ENCODE measurements around the gene IPCEF1.

IPCEF1 gene

DNA sequence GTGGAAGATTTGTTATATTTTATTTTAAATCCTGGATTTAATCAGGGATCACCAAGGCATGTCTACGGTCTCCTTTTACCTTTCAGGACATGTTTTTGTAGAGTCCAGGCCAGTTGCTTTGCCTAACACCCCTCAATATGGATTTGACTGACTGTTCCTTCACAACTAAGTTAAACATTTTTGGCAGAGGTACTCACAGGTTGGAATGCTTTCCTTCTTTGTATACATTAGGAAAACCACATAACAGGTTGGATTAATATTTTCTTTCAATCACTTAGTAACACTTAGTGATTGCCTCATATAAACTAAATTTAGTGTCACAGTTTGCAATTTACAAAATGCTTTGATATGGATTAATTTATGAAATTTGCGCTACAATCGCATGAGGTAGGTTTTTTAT, 64.5 kb downstream of the IPCEF1 start:
- no peak for DNase-seq

DNA sequence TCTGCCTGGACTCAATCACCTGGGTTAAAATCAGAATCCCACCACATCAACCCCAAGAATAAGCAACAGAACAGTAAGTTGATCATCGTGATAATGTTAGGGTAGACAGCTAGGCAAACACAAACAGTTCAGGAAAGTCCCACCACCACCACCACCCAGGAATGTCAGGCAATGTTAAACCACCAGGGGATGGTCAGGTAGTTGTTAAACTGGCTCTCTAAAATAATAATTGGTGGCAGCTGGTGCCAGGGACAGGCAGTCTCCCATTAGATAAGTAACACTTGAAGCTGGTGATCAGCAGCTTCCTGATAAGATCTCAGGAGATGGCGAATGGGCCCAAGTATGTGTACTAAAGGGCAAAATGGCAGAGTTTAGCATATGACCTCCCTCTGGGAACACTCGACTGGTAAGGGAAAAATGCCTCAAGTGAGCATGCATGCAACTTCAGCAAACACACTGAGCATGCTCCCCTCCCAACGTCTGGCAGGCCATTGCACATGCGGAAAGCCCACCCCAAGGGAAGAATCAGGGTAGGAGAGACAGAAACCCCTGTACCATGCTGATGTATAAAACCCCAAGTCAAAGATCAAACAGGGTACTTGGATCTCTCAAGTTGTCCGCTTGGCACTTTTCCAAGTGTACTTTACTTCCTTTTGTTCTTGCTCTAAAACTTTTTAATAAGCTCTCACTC, 66.6 kb downstream of the IPCEF1 start:
- no peak for DNase-seq

DNA sequence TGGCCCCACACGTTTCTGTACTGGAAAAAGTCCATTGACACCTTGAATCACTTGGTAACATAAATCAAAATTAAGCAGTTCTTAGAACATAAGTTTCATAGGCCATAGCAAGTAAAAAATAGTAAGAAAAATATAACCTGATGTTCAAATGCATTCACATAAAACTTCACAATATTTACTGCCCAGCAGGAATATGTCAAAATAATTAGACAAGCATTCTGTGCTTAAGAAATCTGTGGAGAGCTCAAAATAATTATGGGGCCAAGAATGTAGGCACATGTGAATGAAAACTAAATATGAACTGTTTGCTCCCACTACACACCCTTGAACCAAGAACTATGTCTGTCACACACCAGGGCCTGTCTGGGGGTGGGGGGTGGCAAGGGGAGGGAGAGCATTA, 70.8 kb downstream of the IPCEF1 start:
- DNase-seq: no peak

- no peak for DNase-seq
These were observed 72.2 kb downstream of the IPCEF1 start for GRCh38 chr6:154284313-154284853.

DNA sequence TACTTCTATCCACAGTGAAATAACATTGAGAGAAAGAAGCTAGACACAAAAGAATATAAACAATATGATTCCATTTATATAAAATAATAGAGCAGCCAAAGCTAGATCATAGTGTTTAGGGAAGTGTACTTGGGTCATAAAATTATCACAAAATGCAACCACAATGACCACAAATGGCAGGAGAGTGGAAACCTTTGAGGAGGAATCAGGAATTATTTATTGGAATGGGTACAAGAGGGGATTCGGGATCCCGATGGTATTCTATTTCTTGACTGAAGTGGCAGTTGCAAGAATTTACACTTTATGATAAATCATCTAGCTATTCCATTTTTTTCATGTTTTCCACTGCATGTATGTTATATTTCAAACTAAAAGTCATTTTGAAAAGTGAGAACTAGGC, 76.1 kb downstream of the IPCEF1 start:
- DNase-seq: no peak

- no peak for DNase-seq
These were observed 79.0 kb downstream of the IPCEF1 start for GRCh38 chr6:154277629-154278017.

GRCh38 chr6:154276810-154277628, 79.6 kb downstream of the IPCEF1 start:
- peak; percentile 21 for DNase-seq

DNA sequence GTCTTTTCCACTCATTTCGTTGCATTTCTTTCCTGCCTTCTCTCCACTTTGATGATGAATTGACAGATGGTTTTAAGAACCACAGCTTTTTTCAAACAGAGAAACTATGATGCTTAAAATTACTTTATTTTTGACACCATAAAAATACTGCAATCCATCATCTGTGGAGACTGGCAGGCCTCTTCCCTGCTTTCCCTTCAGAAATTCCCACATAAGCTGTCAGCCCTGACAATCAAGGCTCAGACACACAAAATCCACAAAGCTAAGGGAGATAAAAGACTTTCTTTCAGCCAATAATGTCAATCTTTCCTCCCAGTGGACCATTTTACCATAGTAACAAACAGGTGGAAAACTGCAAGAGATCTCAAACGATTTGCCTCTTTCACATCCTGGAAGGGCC, 82.4 kb downstream of the IPCEF1 start:
- DNase-seq: no peak

GRCh38 chr6:154268486-154268885, 88.1 kb downstream of the IPCEF1 start:
- no peak for DNase-seq

DNA sequence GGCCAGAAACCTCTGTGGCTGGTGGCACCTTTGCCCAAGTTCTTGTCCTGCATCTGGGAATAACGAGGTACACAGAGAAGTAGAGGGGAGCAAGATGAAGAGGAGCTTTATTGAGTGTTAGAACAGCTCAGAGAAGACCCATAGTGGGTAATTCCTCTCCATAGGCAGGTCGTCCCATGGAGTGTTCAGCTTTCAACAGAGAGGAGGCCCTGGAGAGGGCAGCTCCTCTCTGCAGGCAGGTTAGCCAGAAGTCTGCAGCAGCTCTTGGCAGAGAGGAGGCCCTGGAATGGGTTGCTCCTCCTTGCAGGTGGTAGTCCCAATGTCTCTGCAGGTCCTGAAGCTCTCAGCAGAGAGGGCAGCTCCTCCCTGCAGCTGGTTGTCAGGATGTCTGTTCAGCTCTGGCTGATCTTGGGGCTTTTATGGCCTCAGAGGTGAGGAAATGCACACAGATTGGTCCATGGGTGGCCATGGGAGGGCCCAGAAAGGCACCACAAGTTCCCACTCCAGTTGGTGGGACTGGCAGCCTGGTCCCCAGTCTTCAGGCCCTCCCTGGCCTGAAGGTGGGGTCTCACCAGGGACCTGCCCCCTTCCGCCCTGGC, 89.0 kb downstream of the IPCEF1 start:
- DNase-seq: no peak

DNA sequence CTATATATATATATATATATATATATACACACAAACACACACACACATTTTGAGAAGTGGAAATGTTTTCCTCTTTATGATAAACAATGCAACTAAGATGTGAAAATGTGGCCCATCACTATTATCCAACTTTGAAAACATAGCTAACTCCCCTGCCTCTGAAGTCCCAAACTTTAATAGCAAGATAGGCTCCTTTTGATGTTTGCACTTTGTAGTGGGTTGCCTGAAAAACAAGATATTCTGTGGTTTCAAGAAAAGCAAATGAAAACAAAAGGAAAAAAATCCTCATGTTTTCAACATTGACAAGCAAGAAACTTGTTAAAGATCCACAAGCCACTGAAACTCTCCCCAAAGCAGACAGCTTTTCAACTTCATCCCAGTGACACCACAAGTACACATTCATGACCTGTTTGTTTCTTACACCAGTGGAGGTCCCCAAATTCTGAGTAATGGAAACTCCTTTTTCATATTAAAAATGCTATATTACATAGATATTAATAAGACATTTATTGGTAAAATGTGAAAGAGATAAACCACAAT, 90.0 kb downstream of the IPCEF1 start:
- no peak for DNase-seq

- no peak for DNase-seq
These were observed 94.8 kb downstream of the IPCEF1 start for GRCh38 chr6:154261688-154262397.

DNA sequence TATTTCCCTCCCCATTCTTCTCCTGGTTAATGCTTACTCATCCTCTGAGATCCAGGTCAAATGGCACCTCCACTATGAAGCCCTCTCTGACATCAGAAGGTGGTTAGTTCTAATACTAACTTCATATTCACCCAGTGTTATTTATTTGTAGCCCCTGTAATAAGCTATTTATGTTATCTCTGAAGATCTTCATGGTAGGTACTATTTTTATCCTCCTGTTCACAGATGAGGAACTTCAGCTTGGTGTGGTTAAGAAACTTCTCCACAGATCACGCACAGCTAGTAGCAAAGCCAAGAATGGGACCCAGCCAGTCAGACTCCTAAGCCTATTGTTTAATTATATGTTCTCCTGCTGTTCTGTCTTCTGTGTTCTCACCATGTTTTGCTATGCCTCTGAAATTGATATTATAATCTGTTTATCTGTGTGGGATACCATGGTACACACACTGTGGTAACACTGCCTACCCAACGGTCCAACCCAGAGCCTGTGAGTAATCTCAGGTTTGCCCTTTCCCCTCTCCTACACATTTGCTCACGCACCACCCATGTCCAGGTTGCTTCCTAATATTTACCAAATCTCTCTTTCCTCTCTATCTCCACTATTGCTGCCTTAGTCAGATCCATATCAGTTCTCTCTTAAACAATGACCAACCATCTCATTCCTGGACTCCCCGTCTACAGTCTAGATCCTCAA, 98.4 kb downstream of the IPCEF1 start:
- no peak for DNase-seq

DNA sequence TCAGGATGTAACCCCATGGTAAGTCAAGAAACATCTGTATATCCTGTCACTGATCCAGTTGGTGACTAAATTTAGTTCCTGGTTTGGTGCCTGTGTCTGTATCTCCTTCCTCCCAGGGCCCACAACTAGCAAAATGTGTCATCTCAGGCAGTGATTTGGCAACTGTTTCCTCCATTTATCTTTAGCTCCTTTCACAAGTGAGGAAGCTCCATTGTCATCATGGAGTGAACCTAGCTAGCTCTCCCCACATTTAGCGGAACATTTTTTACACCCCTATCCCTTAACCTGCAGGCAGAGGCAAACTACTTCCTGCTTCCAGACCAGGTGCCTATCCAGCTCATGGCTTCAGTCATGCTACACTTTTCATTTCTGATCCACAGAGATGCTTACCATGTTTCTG, 99.5 kb downstream of the IPCEF1 start:
- DNase-seq: no peak

DNA sequence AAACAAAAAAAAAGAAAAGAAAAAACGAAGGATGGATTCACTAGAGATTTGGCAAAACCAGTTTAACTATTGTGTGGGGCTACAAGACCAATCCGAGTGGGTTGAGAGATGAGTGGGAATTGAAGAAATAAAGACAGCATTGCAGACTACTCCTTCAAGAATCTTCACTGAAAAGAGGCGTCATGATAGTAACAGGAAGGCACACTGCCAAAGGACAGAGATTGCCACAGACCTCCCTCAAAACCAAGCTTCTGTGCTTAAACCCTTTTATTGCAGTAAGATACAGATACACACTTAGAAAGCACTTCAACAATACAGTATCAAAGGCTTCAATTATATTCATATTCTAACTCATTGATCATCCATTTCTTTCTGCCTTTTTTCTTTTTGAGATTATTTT, 103.9 kb downstream of the IPCEF1 start:
- DNase-seq: no peak

DNA sequence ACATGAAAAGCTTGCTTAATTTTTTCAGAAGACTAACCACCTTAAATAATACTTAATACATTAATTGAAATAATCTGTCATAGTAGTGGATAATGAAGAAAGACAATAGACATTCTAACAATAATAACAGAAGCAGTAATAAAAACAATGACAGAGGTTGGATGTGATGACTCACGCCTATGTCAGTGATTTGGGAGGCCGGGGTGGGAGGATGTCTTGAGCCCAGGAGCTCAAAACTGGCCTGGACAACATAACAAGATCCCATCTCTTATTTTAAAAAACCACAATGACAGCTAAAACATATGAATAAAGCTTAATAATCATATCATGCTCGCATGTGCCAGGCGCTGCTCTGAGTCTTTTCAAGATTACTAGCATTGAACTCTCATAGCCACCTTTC, 105.5 kb downstream of the IPCEF1 start:
- no peak for DNase-seq

- no peak for DNase-seq
These were observed 106.9 kb downstream of the IPCEF1 start for GRCh38 chr6:154249499-154250298.

DNA sequence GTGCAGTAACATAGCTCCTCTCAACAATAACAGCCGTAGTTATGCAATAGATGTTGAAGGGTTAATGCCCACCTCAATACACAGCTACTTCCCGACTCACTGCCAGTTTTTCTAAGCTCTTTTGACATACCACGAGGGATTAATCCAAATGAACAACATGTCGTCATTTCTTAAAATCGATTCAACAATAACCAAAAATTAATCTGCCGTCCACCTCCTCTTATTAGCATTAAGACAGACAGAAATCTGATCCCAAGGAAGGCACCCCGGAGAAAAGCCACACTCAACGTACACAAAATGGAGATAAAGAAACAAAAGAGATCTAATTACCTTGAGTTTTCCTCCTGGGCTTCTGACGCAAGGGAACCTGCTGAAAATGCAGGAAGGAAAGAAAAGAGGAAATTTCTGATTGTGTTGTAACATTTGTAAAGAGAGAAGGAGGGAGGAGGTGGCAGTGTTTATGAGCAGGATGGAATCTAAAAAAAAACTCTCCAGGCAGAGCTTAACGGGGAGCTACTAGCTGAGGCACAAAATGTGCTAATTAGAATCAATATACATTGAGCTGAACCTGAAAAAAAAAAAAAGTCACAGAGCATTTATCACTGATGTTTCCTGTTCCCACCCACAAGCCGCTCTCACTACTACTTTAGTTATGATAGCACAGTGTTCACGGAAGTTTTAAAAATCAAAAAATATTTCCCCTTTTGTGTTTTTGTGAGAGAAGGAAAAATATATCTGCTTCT, 109.3 kb downstream of the IPCEF1 start:
- DNase-seq: no peak

DNA sequence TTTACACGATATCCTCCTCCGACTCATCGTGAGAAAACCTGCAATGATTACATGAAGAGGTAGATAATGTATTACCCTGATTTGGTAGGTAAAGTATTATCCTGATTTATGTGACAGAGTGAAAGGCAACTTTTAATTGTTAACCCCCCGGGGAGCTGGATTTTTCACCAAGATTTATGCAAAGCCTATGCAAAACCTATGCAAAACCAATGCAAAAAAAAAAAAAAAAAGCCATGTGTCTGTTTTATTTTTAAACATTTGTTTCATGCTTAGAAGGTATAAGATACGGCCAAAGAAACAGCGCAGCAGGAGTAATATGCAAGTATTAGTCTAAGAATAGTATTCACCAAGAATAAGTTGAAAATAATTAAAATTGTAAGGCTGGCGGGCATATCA, 109.9 kb downstream of the IPCEF1 start:
- DNase-seq: no peak

DNA sequence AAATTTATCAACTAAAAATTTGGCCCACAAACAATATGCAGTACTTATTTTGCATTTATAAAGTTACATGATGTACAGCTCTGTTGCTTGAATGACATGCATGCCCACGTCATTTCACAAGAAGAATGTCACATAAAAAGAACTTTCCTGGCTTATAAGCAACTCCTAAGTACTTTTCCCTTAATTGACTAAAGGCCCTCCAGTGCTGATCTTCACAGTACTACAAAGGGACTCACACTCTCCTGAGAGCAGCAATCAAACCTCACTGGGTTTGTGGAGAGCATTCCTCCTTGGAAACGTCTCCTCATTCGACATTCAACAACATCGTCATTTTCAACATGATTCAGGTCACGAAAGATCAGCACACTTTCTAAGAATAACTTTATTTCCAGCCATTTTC, 111.1 kb downstream of the IPCEF1 start:
- no peak for DNase-seq
